RWPE1 (cell line): ENCODE measurements around the gene CIZ1.
A peak's percentile ranks its signal among the peaks of the same experiment; 100 is the strongest.

Experiments
- CTCF ChIA-PET: fragments of 350-600 bp; sonication (Branson Sonifier 250); formaldehyde crosslinking; extraction: SDS; loops from one replicate; lab custom pipeline; 2021; lab: Yijun Ruan, JAX
- POLR2A ChIA-PET: fragments of 400-600 bp; formaldehyde crosslinking; extraction: SDS; loops from one replicate; lab custom pipeline; 2020; ENCODE audit warnings: antibody characterized with exemption; ENCODE audit not compliant: low non-redundant PET; lab: Yijun Ruan, JAX
- DNase-seq: peaks from one replicate; pipeline ENCODE4 v3.0.0; 2012; ENCODE audit warnings: low spot score
- H3K27ac ChIP-seq: fragments of 450-650 bp; 2 replicates; pipeline ENCODE4 v1.5.1; 2017
- CTCF ChIP-seq: fragments of 450-650 bp; conservative IDR thresholded peaks from 2 replicates; pipeline ENCODE4 v1.5.1; 2017; ENCODE audit warnings: low read depth, mild to moderate bottlenecking

Gene CIZ1

GRCh38 chr9:128213746-128214497 lies 22.6 kb upstream of the CIZ1 start:
- ChIA-PET POLR2A (no interaction called here), CTCF (interaction anchor here (0.6 to 1.2 kb wide), 4 partner anchors 9 to 34 kb away, joined by 3 to 5 read pairs (median 4); no protein-coding TSS in a partner anchor)
- no peak for DNase-seq
- peak overlapping the region; percentile 64 for H3K27ac ChIP-seq
- TF ChIP-seq CTCF, result no peak

GRCh38 chr9:128211981-128212281 lies 20.6 kb upstream of the CIZ1 start:
- ChIA-PET CTCF (interaction anchor here (0.6 kb wide), 2 partner anchors 20 to 87 kb away, joined by 3 read pairs; no protein-coding TSS in a partner anchor), POLR2A (interaction anchor here (0.6 kb wide), 1 partner anchor 20 kb away, joined by 3 read pairs; no protein-coding TSS in a partner anchor)
- H3K27ac ChIP-seq, result peak overlapping the region; percentile 44; the same call in 1 of the 2 replicates
- TF ChIP-seq CTCF, result no peak
- DNase-seq, result no peak

- DNase-seq, result no peak
- ChIA-PET POLR2A (interaction anchor here (0.6 kb wide), 1 partner anchor 21 kb away, joined by 3 read pairs; no protein-coding TSS in a partner anchor), CTCF (interaction anchor here (0.6 to 1.1 kb wide), 3 partner anchors 19 to 87 kb away, joined by 3 read pairs; no protein-coding TSS in a partner anchor)
- no peak for TF ChIP-seq CTCF
- peak overlapping the region; percentile 44 for H3K27ac ChIP-seq
These were observed 20.0 kb upstream of the CIZ1 start for GRCh38 chr9:128211186-128211980.

DNA sequence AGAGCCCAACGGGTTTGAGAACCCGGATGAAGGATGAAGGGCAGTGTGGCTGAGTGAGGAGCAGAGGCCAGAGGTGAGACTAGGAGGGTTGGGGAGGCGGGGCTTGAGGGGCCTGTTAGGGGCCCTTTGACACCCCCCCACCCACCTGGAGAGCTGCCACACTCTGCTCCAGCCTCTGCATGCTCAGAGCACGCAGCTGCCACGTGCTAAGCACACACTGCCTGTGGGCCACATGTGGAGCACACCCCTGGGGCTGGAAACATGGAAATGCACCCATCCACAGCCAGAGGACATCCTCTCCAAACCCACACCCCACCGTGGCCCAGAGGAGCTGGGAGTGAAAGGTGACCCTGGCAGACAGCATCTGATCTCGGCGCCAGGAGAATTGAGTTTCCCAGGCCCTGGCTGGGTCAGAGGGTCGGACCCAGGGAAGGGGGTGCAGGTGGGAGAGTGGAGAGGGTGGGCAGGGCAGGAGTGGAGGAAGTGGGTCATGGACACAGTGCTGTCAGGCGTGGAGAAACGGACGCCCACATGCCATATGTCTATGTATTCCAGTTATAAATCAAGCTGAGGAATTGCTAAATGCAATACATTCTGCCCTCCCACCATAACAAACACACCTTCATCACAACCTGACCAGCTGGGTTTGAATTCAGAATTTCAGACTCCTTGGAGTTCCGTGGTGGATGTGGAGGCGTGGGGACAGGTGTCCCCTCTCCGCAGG lies 17.7 kb upstream of the CIZ1 start:
- POLR2A ChIA-PET, result interaction anchor here (0.6 kb wide), 1 partner anchor 344 kb away, joined by 3 read pairs; no protein-coding TSS in a partner anchor
- TF ChIP-seq CTCF, result no peak
- H3K27ac ChIP-seq, result peak overlapping the region; percentile 44
- CTCF ChIA-PET, result interaction anchor here (0.7 kb wide), 2 partner anchors 40 to 213 kb away, joined by 3 read pairs; no protein-coding TSS in a partner anchor
- DNase-seq, result no peak

GRCh38 chr9:128208386-128208785 lies 17.0 kb upstream of the CIZ1 start:
- ChIA-PET CTCF (no interaction called here), POLR2A (no interaction called here)
- peak overlapping the region; percentile 74 for H3K27ac ChIP-seq
- TF ChIP-seq CTCF, result no peak
- no peak for DNase-seq
